ENCODE results near the gene APC2.
"Not testable (repeated sequence)": the region's sequence is repeated elsewhere in the genome, so short reads cannot be mapped to it uniquely, and the experiment has no call there.

APC2 gene

DNA sequence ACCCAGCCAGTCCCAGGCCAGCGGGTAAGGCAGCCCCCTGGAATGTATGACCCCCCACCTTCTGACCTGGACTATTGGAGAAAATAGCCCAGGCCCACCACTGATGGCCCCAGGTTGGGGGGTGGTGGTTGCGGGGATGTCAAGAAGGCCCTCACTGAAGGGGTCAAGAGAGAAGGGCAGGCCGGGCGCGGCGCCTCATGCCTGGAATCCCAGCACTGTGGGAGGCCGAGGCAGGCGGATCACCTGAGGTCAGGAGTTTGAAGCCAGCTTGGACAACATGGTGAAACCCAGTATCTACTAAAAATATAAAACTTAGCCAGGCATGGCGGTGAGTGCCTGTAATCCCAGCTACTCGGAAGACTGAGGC, 64.4 kb downstream of the APC2 start:
- no peak for DNase-seq

- DNase-seq = no peak
Measured at GRCh38 chr19:1514986-1515721, 65.2 kb downstream of the APC2 start.

DNA sequence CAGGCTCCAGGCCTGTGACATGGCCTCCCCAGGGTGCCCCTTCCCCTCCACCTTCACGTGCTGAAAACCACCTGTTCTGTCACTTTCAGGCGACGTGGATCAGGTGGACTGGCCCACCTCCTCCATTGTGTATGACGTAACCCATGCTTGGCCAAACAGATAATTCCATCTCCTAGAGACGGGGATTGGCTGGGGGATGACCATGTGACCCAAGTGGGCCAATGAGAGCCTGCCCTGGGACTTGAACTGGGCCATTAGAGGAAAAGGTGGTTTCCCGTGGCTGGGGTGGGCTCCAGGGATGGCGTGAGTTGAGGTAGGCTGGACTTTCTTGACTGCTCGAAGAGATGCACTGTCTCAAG, 66.5 kb downstream of the APC2 start:
- no peak for DNase-seq

- DNase-seq = no peak
Measured at GRCh38 chr19:1518471-1518870, 68.5 kb downstream of the APC2 start.

DNA sequence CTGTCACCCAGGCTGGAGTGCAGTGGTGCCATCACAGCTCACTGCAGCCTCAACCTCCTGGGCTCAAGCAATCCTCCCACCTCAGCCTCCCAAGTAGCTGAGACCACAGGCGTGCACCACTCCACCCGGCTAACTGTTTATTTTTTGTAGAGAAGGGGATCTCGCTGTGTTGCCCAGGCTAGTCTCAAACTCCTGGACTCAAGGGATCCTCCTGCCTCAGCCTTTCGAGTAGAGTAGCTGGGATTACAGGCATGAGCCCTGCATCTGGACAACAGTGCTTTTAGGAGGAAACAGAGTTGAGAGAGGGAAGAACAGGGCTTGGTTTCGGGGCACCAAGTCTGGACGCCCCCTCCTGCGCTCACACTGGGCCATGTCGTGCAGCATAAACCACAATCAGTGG, 69.9 kb downstream of the APC2 start:
- DNase-seq = not testable (repeated sequence)

DNA sequence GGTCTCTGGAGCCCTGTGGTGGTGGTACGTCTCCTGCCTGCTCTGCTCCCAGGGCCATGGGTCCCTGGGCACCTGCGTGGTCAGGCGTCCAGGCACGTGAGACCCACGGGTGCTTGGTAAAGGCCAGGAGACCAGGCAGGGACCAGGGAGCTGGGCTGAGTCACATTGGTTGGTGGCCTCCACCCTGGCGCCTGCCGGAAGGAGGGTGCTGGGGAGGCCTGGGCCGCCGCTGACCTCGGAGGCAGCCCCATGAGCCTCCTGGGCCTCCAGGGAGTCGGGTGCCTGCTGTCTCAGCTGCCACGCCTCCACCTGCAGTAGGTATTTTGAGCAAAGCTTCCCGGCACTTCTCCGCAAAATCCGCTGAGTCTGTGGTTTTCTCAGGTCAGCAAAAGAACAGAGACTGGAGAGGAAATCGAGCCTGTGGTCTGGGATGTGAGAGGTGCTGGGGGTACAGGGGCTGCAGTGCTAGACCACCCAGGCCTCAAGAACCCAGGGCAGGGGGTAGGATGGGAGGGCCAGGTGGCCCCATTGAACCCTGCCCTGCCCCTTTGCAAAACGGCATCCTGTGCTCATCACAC, 70.4 kb downstream of the APC2 start:
- no peak for DNase-seq

DNA sequence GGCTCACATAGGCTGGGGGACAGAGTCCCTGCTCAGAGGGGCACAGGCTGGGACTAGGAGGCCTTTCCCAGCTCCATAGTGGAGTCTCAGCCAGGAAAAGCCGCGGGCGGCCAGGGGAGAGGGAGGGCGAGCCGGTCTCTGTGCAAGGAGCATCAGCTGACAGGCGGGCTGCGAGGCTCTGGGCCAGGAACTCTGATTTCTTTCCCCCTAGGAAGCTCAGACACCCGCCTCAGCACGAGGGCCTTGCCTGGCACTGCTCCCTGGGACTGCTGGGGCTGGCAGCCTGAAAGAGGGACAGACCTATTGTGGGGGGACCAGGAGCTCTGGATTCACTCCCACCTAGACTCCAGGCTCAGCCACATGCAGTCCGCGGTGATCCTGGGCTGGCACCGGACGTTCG, 71.7 kb downstream of the APC2 start:
- DNase-seq = no peak

DNA sequence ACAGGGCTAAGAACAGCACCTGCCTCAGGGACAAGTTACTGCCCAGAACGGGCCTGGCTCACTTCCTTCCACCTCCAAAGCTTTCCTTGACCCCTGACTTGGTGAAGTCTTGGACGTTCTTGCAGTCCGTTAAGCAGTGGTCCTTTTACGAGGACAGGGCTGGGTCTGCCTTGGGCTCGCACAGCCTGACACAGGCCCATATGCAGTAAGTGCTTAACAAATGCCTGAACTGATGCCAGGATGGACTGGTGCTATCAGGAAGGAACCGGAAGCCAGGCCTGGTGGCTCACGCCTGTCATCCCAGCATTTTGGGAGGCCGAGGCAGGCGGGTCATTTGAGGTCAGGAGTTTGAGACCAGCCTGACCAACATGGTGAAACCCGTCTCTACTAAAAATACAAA, 72.1 kb downstream of the APC2 start:
- DNase-seq = no peak

DNA sequence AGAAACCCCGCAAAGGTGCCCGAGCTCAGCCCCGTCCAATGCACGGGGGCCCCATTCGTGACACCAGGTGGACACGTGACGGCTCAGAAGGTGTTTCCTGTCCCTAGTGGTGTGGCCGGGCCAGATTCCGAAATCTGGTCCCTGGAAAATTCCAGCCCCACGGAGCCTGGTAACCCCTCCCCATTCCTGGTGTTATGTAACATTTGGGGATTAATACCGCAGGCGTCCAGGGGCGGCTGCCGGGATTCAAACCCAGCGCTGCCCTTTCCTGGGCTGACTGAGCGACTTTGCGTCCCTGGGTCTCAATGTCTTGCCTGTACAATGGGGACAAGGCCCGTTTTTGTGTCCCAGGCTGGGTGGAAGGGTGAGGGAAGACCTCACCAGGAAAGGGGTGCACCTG, 72.9 kb downstream of the APC2 start:
- DNase-seq = no peak
